NCI-H146 (cell line): ENCODE results near the gene PPOX.

ENCODE experiments used
- DNase-seq: peaks from one replicate; lab custom pipeline; 2025; lab: John Stamatoyannopoulos, UW

Gene PPOX

DNA sequence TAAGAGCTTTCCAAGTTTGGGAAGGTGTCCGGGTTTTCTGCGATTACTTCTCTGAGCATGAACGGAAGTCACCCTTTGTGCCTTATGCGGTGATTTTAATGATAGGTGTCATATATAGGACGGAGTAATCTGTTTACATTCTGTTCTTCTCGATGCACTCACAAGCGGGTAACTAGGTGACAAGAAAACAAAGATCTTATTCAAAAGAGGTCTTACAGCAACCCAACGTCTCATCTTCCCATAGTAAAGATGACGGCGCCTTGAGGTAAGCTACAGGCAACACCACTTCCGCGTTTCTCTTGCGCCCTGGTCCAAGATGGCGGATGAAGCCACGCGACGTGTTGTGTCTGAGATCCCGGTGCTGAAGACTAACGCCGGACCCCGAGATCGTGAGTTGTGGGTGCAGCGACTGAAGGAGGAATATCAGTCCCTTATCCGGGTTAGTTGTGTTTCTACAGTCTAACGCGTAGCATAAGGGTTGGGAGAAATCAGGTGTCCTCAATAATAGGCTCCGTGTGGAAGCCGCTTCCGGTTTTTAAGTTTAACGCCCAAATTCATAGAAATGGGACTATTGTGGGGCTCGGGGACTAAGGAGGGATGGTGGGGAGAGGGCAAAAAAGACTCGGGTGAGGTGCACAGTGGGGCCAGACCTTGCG, 12.4 kb upstream of the PPOX start, which contains the start of gene UFC1:
Gene UFC1 (plus strand): TSS at position 297 of the 656 bp plus-strand sequence. CDS start 20 bp downstream, at position 317.
- peak; percentile 90 for DNase-seq

DNA sequence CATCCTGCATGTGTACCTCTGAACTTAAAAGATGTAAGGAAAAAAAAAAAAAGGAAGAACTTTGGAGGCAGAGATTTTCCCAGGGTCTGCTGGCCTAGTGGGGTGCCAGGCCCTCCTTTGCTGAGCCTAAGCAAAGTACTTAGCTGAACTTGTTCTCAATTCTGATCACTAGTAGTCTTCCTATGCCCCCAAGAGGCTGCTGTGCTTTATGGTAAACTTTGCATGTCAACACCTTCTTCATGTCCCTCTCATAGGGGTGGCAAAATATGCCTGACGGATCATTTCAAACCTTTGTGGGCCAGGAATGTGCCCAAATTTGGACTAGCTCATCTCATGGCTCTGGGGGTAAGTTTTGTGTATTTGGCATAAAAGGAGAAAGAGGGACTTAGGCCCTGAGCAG, 8.4 kb upstream of the PPOX start:
- no peak for DNase-seq

DNA sequence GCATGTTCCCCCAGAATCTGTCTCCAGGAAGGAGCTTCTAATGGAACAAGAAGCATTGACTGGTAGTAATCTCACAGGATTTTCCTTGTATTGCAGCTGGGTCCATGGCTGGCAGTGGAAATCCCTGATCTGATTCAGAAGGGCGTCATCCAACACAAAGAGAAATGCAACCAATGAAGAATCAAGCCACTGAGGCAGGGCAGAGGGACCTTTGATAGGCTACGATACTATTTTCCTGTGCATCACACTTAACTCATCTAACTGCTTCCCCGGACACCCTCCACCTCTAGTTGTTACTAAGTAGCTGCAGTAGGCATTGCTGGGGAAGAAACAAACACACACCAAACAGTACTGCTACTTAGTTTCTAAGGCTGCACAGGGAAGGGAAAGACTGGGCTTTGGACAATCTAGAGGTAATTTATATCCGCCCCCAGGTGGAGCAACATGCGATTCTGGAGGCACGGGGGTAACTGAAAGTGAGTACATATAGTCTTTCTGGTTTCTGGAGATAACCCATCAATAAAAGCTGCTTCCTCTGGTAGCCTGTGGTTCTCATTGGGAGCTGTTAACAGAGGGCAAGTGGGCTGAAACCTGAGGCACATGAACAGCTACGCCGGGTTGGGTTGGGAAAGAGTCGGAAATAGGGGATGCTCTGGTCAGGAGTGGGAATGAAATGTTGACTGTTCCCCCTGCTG, 7.8 kb upstream of the PPOX start:
- DNase-seq: no peak

GRCh38 chr1:161159087-161159912, 6.9 kb upstream of the PPOX start, which contains the start of gene USP21:
Gene USP21, plus strand, starts transcription at chr1:161159500. Its CDS starts 1,141 bp downstream, at chr1:161160641.
- DNase-seq: peak; percentile 92

DNA sequence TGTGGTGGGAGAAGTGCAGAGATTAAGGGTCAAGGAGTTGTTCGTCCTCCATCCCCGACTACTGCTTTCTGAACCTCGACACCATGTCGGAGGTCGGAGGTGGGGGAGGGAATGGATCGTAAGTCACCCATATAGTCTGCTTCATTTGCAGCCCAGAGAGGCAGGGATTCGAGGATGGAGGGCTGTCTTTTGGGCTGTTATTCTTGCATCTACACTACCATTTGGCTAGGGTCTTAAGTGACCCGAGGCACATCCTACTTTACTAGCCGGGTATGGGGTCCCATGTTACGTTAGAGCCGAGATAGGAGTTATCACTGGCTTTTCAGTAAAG, 6.3 kb upstream of the PPOX start:
- no peak for DNase-seq

DNA sequence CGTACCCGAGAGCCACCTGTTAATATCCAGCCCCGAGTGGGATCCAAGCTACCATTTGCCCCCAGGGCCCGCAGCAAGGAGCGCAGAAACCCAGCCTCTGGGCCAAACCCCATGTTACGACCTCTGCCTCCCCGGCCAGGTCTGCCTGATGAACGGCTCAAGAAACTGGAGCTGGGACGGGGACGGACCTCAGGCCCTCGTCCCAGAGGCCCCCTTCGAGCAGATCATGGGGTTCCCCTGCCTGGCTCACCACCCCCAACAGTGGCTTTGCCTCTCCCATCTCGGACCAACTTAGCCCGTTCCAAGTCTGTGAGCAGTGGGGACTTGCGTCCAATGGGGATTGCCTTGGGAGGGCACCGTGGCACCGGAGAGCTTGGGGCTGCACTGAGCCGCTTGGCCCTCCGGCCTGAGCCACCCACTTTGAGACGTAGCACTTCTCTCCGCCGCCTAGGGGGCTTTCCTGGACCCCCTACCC, 5.5 kb upstream of the PPOX start:
- no peak for DNase-seq

DNA sequence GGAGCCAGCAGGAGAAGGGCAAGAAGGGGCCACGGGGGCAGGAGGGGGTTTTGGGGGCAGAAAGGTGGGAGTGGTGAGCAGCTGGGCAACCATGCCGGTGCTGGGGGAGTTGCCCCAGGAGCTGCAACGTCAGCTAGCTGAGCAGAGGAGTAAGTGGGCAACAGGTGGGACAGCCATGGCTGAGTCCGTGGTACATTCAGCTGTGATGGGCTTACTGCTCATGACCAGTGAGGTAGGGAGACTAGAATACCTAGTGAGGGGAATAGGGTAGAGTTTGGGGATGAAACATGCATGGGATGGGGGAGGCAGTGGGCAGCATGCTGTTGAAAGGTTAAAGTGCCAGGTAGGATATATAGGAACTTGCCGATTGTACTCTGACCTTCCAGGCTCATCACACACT, 4.6 kb upstream of the PPOX start:
- DNase-seq: no peak

GRCh38 chr1:161162052-161162451, 4.2 kb upstream of the PPOX start:
- no peak for DNase-seq

DNA sequence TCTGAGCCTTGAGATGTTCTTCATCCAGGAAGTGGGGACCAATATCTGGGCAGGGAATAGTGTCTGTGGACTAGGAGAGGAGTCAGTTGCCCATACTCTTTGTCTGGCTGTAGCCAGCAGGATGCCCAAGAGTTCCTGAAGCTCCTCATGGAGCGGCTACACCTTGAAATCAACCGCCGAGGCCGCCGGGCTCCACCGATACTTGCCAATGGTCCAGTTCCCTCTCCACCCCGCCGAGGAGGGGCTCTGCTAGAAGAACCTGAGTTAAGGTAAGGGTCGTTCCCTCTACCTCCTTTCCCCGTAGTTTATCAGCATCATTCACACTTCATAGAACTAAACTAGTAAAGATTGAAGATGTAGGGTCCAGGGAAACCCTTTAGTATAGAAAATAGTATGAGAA, 3.4 kb upstream of the PPOX start:
- DNase-seq: no peak

- no peak for DNase-seq
Observed at GRCh38 chr1:161163793-161164192, 2.4 kb upstream of the PPOX start.

DNA sequence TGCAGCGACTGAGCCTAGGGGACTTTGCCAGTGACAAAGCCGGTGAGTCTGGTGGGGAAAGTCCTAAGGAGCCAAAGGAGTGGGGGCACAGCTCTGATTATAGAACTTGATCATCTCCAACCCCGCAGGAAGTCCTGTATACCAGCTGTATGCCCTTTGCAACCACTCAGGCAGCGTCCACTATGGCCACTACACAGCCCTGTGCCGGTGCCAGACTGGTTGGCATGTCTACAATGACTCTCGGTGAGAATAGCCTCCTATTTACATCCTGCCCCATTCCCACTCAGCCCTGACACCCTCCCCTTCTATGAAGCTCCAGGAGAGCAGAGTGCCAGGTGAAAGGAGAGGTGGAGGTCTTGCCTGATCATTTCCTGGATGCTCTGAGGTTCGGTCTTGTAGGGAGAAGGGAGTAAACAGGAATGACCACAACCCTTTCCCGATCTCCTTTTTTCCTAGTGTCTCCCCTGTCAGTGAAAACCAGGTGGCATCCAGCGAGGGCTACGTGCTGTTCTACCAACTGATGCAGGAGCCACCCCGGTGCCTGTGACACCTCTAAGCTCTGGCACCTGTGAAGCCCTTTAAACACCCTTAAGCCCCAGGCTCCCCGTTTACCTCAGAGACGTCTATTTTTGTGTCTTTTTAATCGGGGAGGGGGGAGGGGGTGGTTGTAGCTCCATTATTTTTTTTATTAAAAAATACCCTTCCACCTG, 1.2 kb upstream of the PPOX start:
- no peak for DNase-seq

GRCh38 chr1:161166669-161167548, 683 bp downstream of the PPOX start:
- peak; percentile 52 for DNase-seq

DNA sequence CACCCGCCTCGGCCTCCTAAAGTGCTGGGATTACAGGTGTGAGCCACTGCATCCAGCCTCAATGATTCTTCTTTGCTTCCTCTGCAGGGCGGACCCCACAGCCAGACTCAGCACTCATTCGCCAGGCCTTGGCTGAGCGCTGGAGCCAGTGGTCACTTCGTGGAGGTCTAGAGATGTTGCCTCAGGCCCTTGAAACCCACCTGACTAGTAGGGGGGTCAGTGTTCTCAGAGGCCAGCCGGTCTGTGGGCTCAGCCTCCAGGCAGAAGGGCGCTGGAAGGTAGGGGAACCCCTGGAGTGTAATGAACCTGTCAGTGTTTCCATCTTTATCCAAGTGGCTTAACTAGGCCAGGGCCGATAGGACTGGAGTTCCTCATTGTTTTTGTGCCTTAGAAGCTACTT, 2.7 kb downstream of the PPOX start:
- DNase-seq: no peak

GRCh38 chr1:161171191-161171590, 5.0 kb downstream of the PPOX start:
- DNase-seq: no peak

- no peak for DNase-seq
Observed at GRCh38 chr1:161171696-161172095, 5.5 kb downstream of the PPOX start.

GRCh38 chr1:161172349-161172748, 6.1 kb downstream of the PPOX start:
- DNase-seq: no peak

GRCh38 chr1:161172776-161173376, 6.7 kb downstream of the PPOX start:
- no peak for DNase-seq

DNA sequence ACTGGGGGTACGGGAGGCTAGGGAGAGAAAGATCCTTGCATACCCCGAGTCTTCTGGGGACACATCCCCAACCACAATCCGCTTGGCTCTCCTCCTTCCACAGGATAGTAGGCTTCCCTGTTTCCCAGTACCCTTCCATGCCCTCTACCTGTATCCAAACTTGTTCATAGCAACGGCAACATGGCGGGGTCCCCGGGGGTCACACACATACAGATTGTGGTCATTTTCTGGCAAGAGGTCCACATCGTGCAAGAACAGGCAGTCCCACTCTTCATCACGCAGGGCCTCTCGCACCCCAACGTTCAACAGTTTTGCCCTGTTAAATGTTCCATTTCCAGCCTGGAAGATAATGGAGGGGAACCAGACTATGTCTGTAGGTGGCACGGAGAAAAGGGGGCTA, 7.5 kb downstream of the PPOX start:
- DNase-seq: no peak

DNA sequence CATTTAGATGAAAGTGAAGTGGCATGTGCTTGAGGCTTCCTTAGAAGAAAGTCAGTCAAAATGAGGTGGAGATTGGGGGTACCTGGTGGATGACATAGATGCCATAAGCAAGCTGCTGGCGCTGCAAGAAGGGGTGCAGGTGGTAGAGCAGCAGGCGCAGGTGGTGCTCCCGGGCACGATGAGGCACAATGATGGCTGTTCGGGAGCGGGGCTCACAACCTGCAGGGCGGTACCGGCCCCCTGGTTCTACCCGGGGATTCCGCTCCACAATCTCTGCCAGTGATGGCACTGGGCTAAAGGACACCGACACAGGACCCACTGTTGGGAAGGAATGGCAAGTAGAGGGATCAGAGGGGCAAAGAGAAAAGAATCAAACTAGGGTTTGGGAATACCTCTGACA, 8.7 kb downstream of the PPOX start:
- no peak for DNase-seq

GRCh38 chr1:161175771-161176453, 9.7 kb downstream of the PPOX start:
- DNase-seq: no peak
